A549 (cell line): ENCODE results near the gene CHN1. TPM values are rescaled to one million over a fixed set of nuclear protein-coding genes. Genes with fewer than 3 reads are reported as not detected.

Experiments used
- ATAC-seq, 2 experiments: fragments of 200-7000 bp in 1 of 2; fragments of >200 bp in 1 of 2; cut with Nextera tagmentation in 1 of 2; cut with Tn5 transposase in 1 of 2; 3 replicates each; pipeline versions ENCODE4 v1.8.0 to v1.9.1; 2018 to 2020; ENCODE audit warnings: mild to moderate bottlenecking in 1 of 2, moderate library complexity in 1 of 2
- CTCF ChIA-PET: fragments of 300-600 bp; sonication (Branson Sonifier 250); formaldehyde crosslinking; extraction: SDS; loops from one replicate; lab custom pipeline; 2021; ENCODE audit warnings: antibody characterized with exemption, inconsistent platforms; lab: Yijun Ruan, JAX
- POLR2A ChIA-PET: fragments of 350-600 bp; formaldehyde crosslinking; extraction: SDS; loops from one replicate; lab custom pipeline; 2021; ENCODE audit warnings: antibody characterized with exemption, inconsistent platforms; lab: Yijun Ruan, JAX
- DNase-seq, 2 experiments: peaks; one replicate each; pipeline versions ENCODE4 v3.0.0 to v3.0.0-alpha.2; 2011 to 2016; ENCODE audit warnings: low read depth in 1 of 2, low spot score in 1 of 2
- FAIRE-seq: peaks from 2 replicates; lab custom pipeline; 2011; peaks lifted over from hg19 to GRCh38; lab: Jason Lieb, UNC
- H3K27ac ChIP-seq, 2 experiments: fragments of >200 bp; sonication (Bioruptor Twin); formaldehyde crosslinking; 3 replicates each; pipeline ENCODE4 v1.5.1; 2016 to 2017
- H3K4me1 ChIP-seq: fragments of >200 bp; sonication (Bioruptor Twin); formaldehyde crosslinking; 3 replicates; pipeline ENCODE4 v1.6.1; 2016
- H3K4me2 ChIP-seq: fragments of >200 bp; sonication (Bioruptor Twin); formaldehyde crosslinking; 3 replicates; pipeline ENCODE4 v1.6.1; 2016
- H3K4me3 ChIP-seq: fragments of >200 bp; sonication (Bioruptor Twin); formaldehyde crosslinking; 3 replicates; pipeline ENCODE4 v1.5.1; 2016
- H3K9me3 ChIP-seq: fragments of >200 bp; sonication (Bioruptor Twin); formaldehyde crosslinking; 3 replicates; pipeline ENCODE4 v1.6.1; 2016
- BCL3 ChIP-seq: fragments of >200 bp; sonication (Bioruptor Twin); formaldehyde crosslinking; IDR thresholded peaks from 3 replicates; pipeline ENCODE4 v1.6.1; 2016
- BHLHE40 ChIP-seq: IDR thresholded peaks from 2 replicates; pipeline ENCODE4 v1.6.1; 2012; ENCODE audit warnings: low read depth, low read length, inconsistent platforms
- CBX2 ChIP-seq: fragments of 200-600 bp; sonication (generic); IDR thresholded peaks from 2 replicates; pipeline ENCODE4 v1.6.1; 2016; ENCODE audit warnings: low read depth, mild to moderate bottlenecking, borderline replicate concordance
- CBX8 ChIP-seq: fragments of 200-600 bp; sonication (generic); IDR thresholded peaks from 2 replicates; pipeline ENCODE4 v1.6.1; 2016
- CHD4 ChIP-seq: fragments of 200-600 bp; sonication (generic); IDR thresholded peaks from 2 replicates; pipeline ENCODE4 v1.6.1; 2016; ENCODE audit warnings: antibody characterized with exemption, mild to moderate bottlenecking, borderline replicate concordance
- EP300 ChIP-seq, 2 experiments: fragments of >200 bp; sonication (Bioruptor Twin); formaldehyde crosslinking; IDR thresholded peaks; 2 replicates in 1 of 2; 3 replicates in 1 of 2; pipeline ENCODE4 v1.6.1; 2016 to 2017
- ESRRA ChIP-seq: fragments of 150-350 bp; IDR thresholded peaks from 2 replicates; pipeline ENCODE4 v1.6.1; 2014; ENCODE audit warnings: mild to moderate bottlenecking, low read length, borderline replicate concordance
- FOSL2 ChIP-seq, 2 experiments: fragments of 450-650 bp in 1 of 2; fragments of >200 bp in 1 of 2; sonication (Bioruptor Twin) in 1 of 2; formaldehyde crosslinking; IDR thresholded peaks; 2 replicates each; pipeline versions ENCODE4 v1.5.0 to v1.6.1; 2016 to 2020; ENCODE audit warnings: mild to moderate bottlenecking in 1 of 2, moderate library complexity in 1 of 2
- GATA3 ChIP-seq: IDR thresholded peaks from 2 replicates; pipeline ENCODE4 v1.6.1; 2012; ENCODE audit warnings: borderline replicate concordance
- HES2 ChIP-seq: fragments of >200 bp; sonication (Bioruptor Twin); formaldehyde crosslinking; IDR thresholded peaks from 2 replicates; pipeline ENCODE4 v1.6.1; 2016
- HOXA7 ChIP-seq: fragments of 250-450 bp; sonication (Bioruptor Pico); IDR thresholded peaks from 2 replicates; pipeline ENCODE4 v1.5.0; 2020; ENCODE audit warnings: mild to moderate bottlenecking, moderate library complexity
- HOXB13 ChIP-seq: fragments of 250-450 bp; sonication (Bioruptor Pico); IDR thresholded peaks from 2 replicates; pipeline ENCODE4 v1.5.0; 2020; ENCODE audit warnings: low read depth, mild to moderate bottlenecking, moderate library complexity
- HOXB5 ChIP-seq: fragments of 250-450 bp; sonication (Bioruptor Pico); IDR thresholded peaks from 2 replicates; pipeline ENCODE4 v1.5.0; 2020; ENCODE audit warnings: mild to moderate bottlenecking, moderate library complexity
- JUNB ChIP-seq: fragments of >200 bp; sonication (Bioruptor Twin); formaldehyde crosslinking; IDR thresholded peaks from 2 replicates; pipeline ENCODE4 v1.6.1; 2016
- KDM1A ChIP-seq: fragments of 200-600 bp; sonication (generic); IDR thresholded peaks from 2 replicates; pipeline ENCODE4 v1.6.1; 2016; ENCODE audit warnings: low read depth, mild to moderate bottlenecking
- PHF8 ChIP-seq: fragments of 200-600 bp; sonication (generic); IDR thresholded peaks from 2 replicates; pipeline ENCODE4 v1.6.1; 2016; ENCODE audit warnings: low read depth, mild to moderate bottlenecking, antibody characterized with exemption, moderate library complexity, borderline replicate concordance
- POLR2AphosphoS2 ChIP-seq: conservative IDR thresholded peaks from 2 replicates; pipeline ENCODE4 v1.6.1; 2012; ENCODE audit warnings: low read length, improper control_type of control experiment, inconsistent platforms
- RAD21 ChIP-seq, 2 experiments: fragments of >200 bp in 1 of 2; sonication (Bioruptor Twin) in 1 of 2; formaldehyde crosslinking in 1 of 2; IDR thresholded peaks in 1 of 2; conservative IDR thresholded peaks in 1 of 2; 2 replicates in 1 of 2; 3 replicates in 1 of 2; pipeline ENCODE4 v1.6.1; 2012 to 2018; ENCODE audit warnings: inconsistent platforms in 1 of 2
- RARB ChIP-seq: fragments of 250-450 bp; sonication (Bioruptor Pico); IDR thresholded peaks from 2 replicates; pipeline ENCODE4 v1.8.0; 2021; ENCODE audit warnings: mild to moderate bottlenecking, moderate library complexity
- ZC3H11A ChIP-seq: fragments of 450-650 bp; IDR thresholded peaks from 2 replicates; pipeline ENCODE4 v1.6.1; 2014; ENCODE audit warnings: antibody characterized with exemption, mild to moderate bottlenecking
- ZNF302 ChIP-seq: fragments of 250-450 bp; sonication (Bioruptor Pico); IDR thresholded peaks from 2 replicates; pipeline ENCODE4 v1.9.0; 2021; ENCODE audit warnings: inconsistent platforms, mild to moderate bottlenecking, moderate library complexity
- WGBS: methylation state at CpG from one replicate; pipeline ENCODE4 v1.1.6; 2017; ENCODE audit errors: missing lambda C conversion rate; 5-methylcytosine and 5-hydroxymethylcytosine counted together
- polyA plus RNA-seq, 4 experiments: library from polyadenylated mRNA; depleted of rRNA in 3 of 4; stranded (reverse); fragments of >200 nt; fragmentation: RNase III in 1 of 4; extraction: RNeasy Plus Mini Kit Qiagen cat#74134 plus additional on column Dnase treatment in 1 of 4; gene quantifications; 2 replicates in 3 of 4; 3 replicates in 1 of 4; pipeline ENCODE4 v1.2.3, GENCODE V29; 2011 to 2017
- TF ChIP-seq, protein P1 (sequence below): IDR thresholded peaks from 2 replicates; pipeline ENCODE4 v1.6.1; 2012

The CHN1 gene
- polyA plus RNA-seq, 2 of the 4 experiments (the other 2 are of a cell fraction), result 20.9 to 46.6 TPM

DNA sequence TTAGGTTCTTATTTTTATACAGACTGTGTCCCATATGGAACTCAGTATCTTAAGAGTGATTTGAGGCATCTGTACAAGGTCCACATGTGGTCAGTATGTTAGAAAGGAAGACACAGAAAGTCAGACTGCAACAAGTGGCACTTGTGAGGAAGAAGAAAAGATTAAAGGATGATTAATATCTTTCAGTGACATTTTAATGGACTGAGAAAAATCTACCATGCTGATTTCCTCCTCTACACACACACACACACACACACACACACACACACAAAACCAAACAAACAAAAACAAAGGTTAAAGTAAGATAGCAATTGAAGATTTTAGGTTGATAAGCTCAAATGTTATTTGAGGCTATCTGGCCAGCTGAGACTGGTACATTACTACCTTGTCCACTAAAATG, 146.4 kb downstream of the CHN1 start:
- Histone ChIP-seq H3K4me2 (no peak overlapping the region), H3K9me3 (no peaks in the 10 kb centered on the region), H3K4me3 (no peak overlapping the region), H3K27ac (no peak overlapping the region), H3K4me1 (no peaks in the 10 kb centered on the region)
- no peak for FAIRE-seq
- TF ChIP-seq HES2, result no peak
- TF ChIP-seq KDM1A, result no peak
- no peak for TF ChIP-seq RAD21 (conservative IDR thresholded peaks at IDR 0.05 in 1 of 2, IDR thresholded peaks at IDR 0.05 in 1 of 2)
- TF ChIP-seq HOXB13 (CRISPR knock-in tag), result no peak
- TF ChIP-seq ZNF302 (CRISPR knock-in tag), result no peak
- no peak for TF ChIP-seq ESRRA
- no peak for TF ChIP-seq JUNB
- TF ChIP-seq BCL3, result no peak
- TF ChIP-seq GATA3, result no peak
- no peak for TF ChIP-seq BHLHE40
- no peak for TF ChIP-seq EP300 (IDR thresholded peaks at IDR 0.05)
- no peak for TF ChIP-seq CBX2
- DNase-seq, result no peak
- ATAC-seq, result 0 out of 6 replicates have a peak, but pooled peaks of 1 of the 2 experiments have one; percentile 13
- POLR2A ChIA-PET, result no interaction called here
- CTCF ChIA-PET, result interaction anchor here (0.6 to 2.5 kb wide), 3 partner anchors 9 to 87 kb away, joined by 3 to 7 read pairs (median 3); no protein-coding TSS in a partner anchor

GRCh38 chr2:174856447-174856846, 148.7 kb downstream of the CHN1 start:
- Histone ChIP-seq H3K4me3 (no peak overlapping the region), H3K4me2 (no peak overlapping the region)
- ATAC-seq (no peak), FAIRE-seq (no peak)
- TF ChIP-seq HOXB13 (CRISPR knock-in tag) (no peak), CBX8 (no peak), BHLHE40 (no peak), JUNB (no peak), ZC3H11A (no peak), HOXA7 (CRISPR knock-in tag) (no peak), CHD4 (no peak), KDM1A (no peak), RARB (CRISPR knock-in tag) (no peak), POLR2AphosphoS2 (no peak), PHF8 (no peak), FOSL2 (IDR thresholded peaks at IDR 0.05) (no peak), FOSL2 (CRISPR knock-in tag; IDR thresholded peaks at IDR 0.05) (no peak), HOXB5 (no peak), ESRRA (no peak)
- TF ChIP-seq, protein P1, sequence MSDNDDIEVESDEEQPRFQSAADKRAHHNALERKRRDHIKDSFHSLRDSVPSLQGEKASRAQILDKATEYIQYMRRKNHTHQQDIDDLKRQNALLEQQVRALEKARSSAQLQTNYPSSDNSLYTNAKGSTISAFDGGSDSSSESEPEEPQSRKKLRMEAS, result no peak
- TF ChIP-seq, all 56 proteins: peak for 0
- no peaks in the 10 kb centered on the region for H3K4me1 ChIP-seq
- 69% methylated on average over 3 of the region's 3 CpGs for WGBS
- no peak overlapping the region for H3K27ac ChIP-seq
- ChIA-PET CTCF (interaction anchor here (1.1 to 2.5 kb wide), 3 partner anchors 85 to 149 kb away, joined by 3 to 7 read pairs (median 4); partner anchors contain the start of gene CHN1), POLR2A (no interaction called here)
- DNase-seq, result no peak
- H3K9me3 ChIP-seq, result no peaks in the 10 kb centered on the region
